Measurements from ENCODE around the gene PLPP2. TPM values are rescaled to one million over a fixed set of nuclear protein-coding genes. Genes with fewer than 3 reads are reported as not detected.

Gene PLPP2
- polyA plus RNA-seq, 1 donor (not counting 4 experiments of a cell fraction or from before 2014, with no cell fraction given) = 13.6 TPM

- FAIRE-seq (no peak), DNase-seq (ENCODE audit: low read depth, low spot score) (no peak)
- Histone ChIP-seq H3K4me3 (ENCODE audit: control insufficient read depth in 2 of 3, extremely low read depth in 1 of 3, insufficient read depth in 2 of 3, low read depth in 1 of 3, low read length in 3 of 3) (no peak overlapping the region), H2AFZ (ENCODE audit: control insufficient read depth, low read length) (no peak overlapping the region), H3K9me3 (ENCODE audit: control insufficient read depth, low read depth, low read length) (no peaks in the 10 kb centered on the region), H3K4me1 (ENCODE audit: control insufficient read depth, extremely low read depth, insufficient read depth, low read length) (no peaks in the 10 kb centered on the region), H3K27ac (ENCODE audit: control insufficient read depth, insufficient read depth, low read length) (no peak overlapping the region), H3K9ac (ENCODE audit: control insufficient read depth, extremely low read depth, insufficient read depth, low read length) (no peak overlapping the region), H4K20me1 (ENCODE audit: control insufficient read depth, extremely low read depth, insufficient read depth, low read length) (peaks cover 5% of the 10 kb centered on the region), H3K9me1 (ENCODE audit: control insufficient read depth, extremely low read depth, insufficient read depth, low read length) (no peaks in the 10 kb centered on the region), H3K79me2 (ENCODE audit: control insufficient read depth, insufficient read depth, low read length) (peaks cover 7% of the 10 kb centered on the region), H3K27me3 (ENCODE audit: control insufficient read depth, extremely low read depth, insufficient read depth, low read length) (no peaks in the 10 kb centered on the region), H3K36me3 (ENCODE audit: control insufficient read depth in 2 of 2, extremely low read depth in 1 of 2, insufficient read depth in 2 of 2, low read length in 2 of 2) (peaks cover 15 to 21% of the 10 kb centered on the region in 2 experiments), H3K4me2 (ENCODE audit: control insufficient read depth, extremely low read depth, insufficient read depth, low read depth, low read length) (no peak overlapping the region)
- TF ChIP-seq EZH2 (IDR thresholded peaks at IDR 0.05; ENCODE audit: low read length) = no peak
- no peak for TF ChIP-seq CTCF (optimal IDR thresholded peaks at IDR 0.05 in 1 of 3, IDR thresholded peaks at IDR 0.05 in 1 of 3, conservative IDR thresholded peaks at IDR 0.05 in 1 of 3; ENCODE audit: extremely low read depth in 1 of 3, insufficient read depth in 2 of 3, low read length in 3 of 3)
- dilution Hi-C loops (cut with MboI; ENCODE audit: extremely low pct_ligation_motif_present, low sequenced_read_pairs) = no loop called here
These were observed 14.3 kb upstream of the PLPP2 start for GRCh38 chr19:305240-306150.

- Histone ChIP-seq H2AFZ (ENCODE audit: control insufficient read depth, low read length) (no peak overlapping the region), H3K36me3 (ENCODE audit: control insufficient read depth in 2 of 2, extremely low read depth in 1 of 2, insufficient read depth in 2 of 2, low read length in 2 of 2) (no peaks in the 10 kb centered on the region), H3K9me1 (ENCODE audit: control insufficient read depth, extremely low read depth, insufficient read depth, low read length) (no peaks in the 10 kb centered on the region), H3K27ac (ENCODE audit: control insufficient read depth, insufficient read depth, low read length) (no peak overlapping the region), H3K9ac (ENCODE audit: control insufficient read depth, extremely low read depth, insufficient read depth, low read length) (no peak overlapping the region), H3K79me2 (ENCODE audit: control insufficient read depth, insufficient read depth, low read length) (no peaks in the 10 kb centered on the region), H3K4me2 (ENCODE audit: control insufficient read depth, extremely low read depth, insufficient read depth, low read depth, low read length) (no peak overlapping the region), H3K4me1 (ENCODE audit: control insufficient read depth, extremely low read depth, insufficient read depth, low read length) (peaks cover 5% of the 10 kb centered on the region), H3K4me3 (ENCODE audit: control insufficient read depth in 2 of 3, extremely low read depth in 1 of 3, insufficient read depth in 2 of 3, low read depth in 1 of 3, low read length in 3 of 3) (no peak overlapping the region), H4K20me1 (ENCODE audit: control insufficient read depth, extremely low read depth, insufficient read depth, low read length) (no peaks in the 10 kb centered on the region), H3K9me3 (ENCODE audit: control insufficient read depth, low read depth, low read length) (no peaks in the 10 kb centered on the region), H3K27me3 (ENCODE audit: control insufficient read depth, extremely low read depth, insufficient read depth, low read length) (peaks cover 34% of the 10 kb centered on the region)
- no peak for FAIRE-seq
- TF ChIP-seq CTCF (optimal IDR thresholded peaks at IDR 0.05 in 1 of 3, IDR thresholded peaks at IDR 0.05 in 1 of 3, conservative IDR thresholded peaks at IDR 0.05 in 1 of 3; ENCODE audit: extremely low read depth in 1 of 3, insufficient read depth in 2 of 3, low read length in 3 of 3) (no peak), EZH2 (IDR thresholded peaks at IDR 0.05; ENCODE audit: low read length) (no peak)
- DNase-seq (ENCODE audit: low read depth, low spot score) = no peak
- dilution Hi-C loops (cut with MboI; ENCODE audit: extremely low pct_ligation_motif_present, low sequenced_read_pairs) = no loop called here
These were observed 5.4 kb upstream of the PLPP2 start for GRCh38 chr19:296476-297225.
